Loucy (cell line): Measurements from ENCODE around the gene ZFPM1.

ENCODE experiments used
- H2AFZ ChIP-seq: fragments of 200-600 bp; sonication (generic); 2 replicates; pipeline ENCODE4 v1.6.0; 2016; ENCODE audit warnings: antibody characterized with exemption, mild to moderate bottlenecking, low read length, moderate library complexity
- H3F3A ChIP-seq: fragments of 200-600 bp; 2 replicates; pipeline ENCODE4 v1.6.0; 2016; ENCODE audit warnings: antibody characterized with exemption, low read depth, mild to moderate bottlenecking
- H3K27me3 ChIP-seq: fragments of 200-600 bp; sonication (generic); 2 replicates; pipeline ENCODE4 v1.6.1; 2014; ENCODE audit warnings: low read length, mild to moderate bottlenecking; ENCODE audit not compliant: insufficient read depth, poor library complexity, severe bottlenecking
- H3K36me3 ChIP-seq: fragments of 200-600 bp; sonication (generic); 2 replicates; pipeline ENCODE4 v1.6.1; 2016; ENCODE audit warnings: low read length; ENCODE audit not compliant: insufficient read depth
- H3K4me1 ChIP-seq: fragments of 200-600 bp; sonication (generic); 2 replicates; pipeline ENCODE4 v1.5.1; 2014; ENCODE audit warnings: low read length, mild to moderate bottlenecking; ENCODE audit not compliant: insufficient read depth, poor library complexity, severe bottlenecking
- H3K4me2 ChIP-seq: fragments of 200-600 bp; sonication (generic); 2 replicates; pipeline ENCODE4 v1.6.0; 2014; ENCODE audit warnings: antibody characterized with exemption, low read length, low read depth, mild to moderate bottlenecking; ENCODE audit not compliant: poor library complexity, severe bottlenecking
- H3K4me3 ChIP-seq: fragments of 200-600 bp; sonication (generic); 2 replicates; pipeline ENCODE4 v1.5.1; 2014; ENCODE audit warnings: low read length, mild to moderate bottlenecking, mixed read lengths; ENCODE audit not compliant: poor library complexity, severe bottlenecking
- H3K79me2 ChIP-seq: fragments of 200-600 bp; sonication (generic); 2 replicates; pipeline ENCODE4 v1.6.1; 2014; ENCODE audit warnings: low read length; ENCODE audit not compliant: insufficient read depth
- H3K9ac ChIP-seq: fragments of 200-600 bp; sonication (generic); 2 replicates; pipeline ENCODE4 v1.6.0; 2014; ENCODE audit warnings: mild to moderate bottlenecking, low read depth, low read length, moderate library complexity; ENCODE audit not compliant: poor library complexity, severe bottlenecking
- H3K9me2 ChIP-seq: fragments of 200-600 bp; sonication (generic); replicated peaks from 2 replicates; pipeline ENCODE4 v1.6.1; 2016; ENCODE audit warnings: low read depth, low read length, mixed read lengths
- H3K9me3 ChIP-seq: fragments of 200-600 bp; sonication (generic); 2 replicates; pipeline ENCODE4 v1.6.1; 2014; ENCODE audit warnings: mild to moderate bottlenecking, antibody characterized with exemption, low read length, low read depth; ENCODE audit not compliant: insufficient read depth
- H4K20me1 ChIP-seq: fragments of 200-600 bp; sonication (generic); 2 replicates; pipeline ENCODE4 v1.6.0; 2014; ENCODE audit warnings: antibody characterized with exemption, low read length, mild to moderate bottlenecking; ENCODE audit not compliant: insufficient read depth, poor library complexity, severe bottlenecking
- CTCF ChIP-seq: fragments of 200-600 bp; sonication (generic); conservative IDR thresholded peaks from 2 replicates; pipeline ENCODE4 v1.5.1; 2014; ENCODE audit warnings: mild to moderate bottlenecking, antibody characterized with exemption, low read length
- EZH2phosphoT487 ChIP-seq: fragments of 200-600 bp; IDR thresholded peaks from 2 replicates; pipeline ENCODE4 v1.6.1; 2018; ENCODE audit warnings: antibody characterized with exemption, mild to moderate bottlenecking, moderate library complexity, borderline replicate concordance

The ZFPM1 gene

GRCh38 chr16:88442383-88442726, 10.7 kb upstream of the ZFPM1 start:
- no peaks in the 10 kb centered on the region for H3K79me2 ChIP-seq
- no peaks in the 10 kb centered on the region for H3K4me1 ChIP-seq
- no peak overlapping the region for H3K4me2 ChIP-seq
- no peaks in the 10 kb centered on the region for H3K36me3 ChIP-seq
- H3K9me2 ChIP-seq: no peaks in the 10 kb centered on the region
- H3K9ac ChIP-seq: no peak overlapping the region
- H3K9me3 ChIP-seq: no peaks in the 10 kb centered on the region
- H3K27me3 ChIP-seq: no peaks in the 10 kb centered on the region
- no peak overlapping the region for H2AFZ ChIP-seq
- no peaks in the 10 kb centered on the region for H3F3A ChIP-seq
- H4K20me1 ChIP-seq: no peaks in the 10 kb centered on the region
- H3K4me3 ChIP-seq: no peak overlapping the region
- TF ChIP-seq CTCF (no peak), EZH2phosphoT487 (no peak)

- Histone ChIP-seq H3F3A (no peaks in the 10 kb centered on the region), H3K36me3 (no peaks in the 10 kb centered on the region), H3K4me1 (no peaks in the 10 kb centered on the region), H2AFZ (no peak overlapping the region), H3K9me3 (no peaks in the 10 kb centered on the region), H3K4me3 (no peak overlapping the region), H3K4me2 (no peak overlapping the region), H3K27me3 (no peaks in the 10 kb centered on the region), H3K9me2 (no peaks in the 10 kb centered on the region), H3K79me2 (no peaks in the 10 kb centered on the region), H4K20me1 (no peaks in the 10 kb centered on the region), H3K9ac (no peak overlapping the region)
- no peak for TF ChIP-seq EZH2phosphoT487
- peak; percentile 60 for TF ChIP-seq CTCF
Observed at GRCh38 chr16:88442727-88443576, 10.1 kb upstream of the ZFPM1 start.

- Histone ChIP-seq H3K79me2 (no peaks in the 10 kb centered on the region), H3K9ac (no peak overlapping the region), H3K4me3 (no peak overlapping the region), H3K9me3 (no peaks in the 10 kb centered on the region), H3K36me3 (no peaks in the 10 kb centered on the region), H3F3A (no peaks in the 10 kb centered on the region), H3K9me2 (no peaks in the 10 kb centered on the region), H3K27me3 (no peaks in the 10 kb centered on the region), H3K4me2 (no peak overlapping the region), H4K20me1 (no peaks in the 10 kb centered on the region), H3K4me1 (no peaks in the 10 kb centered on the region), H2AFZ (no peak overlapping the region)
- TF ChIP-seq EZH2phosphoT487 (no peak), CTCF (no peak)
Observed at GRCh38 chr16:88444826-88445582, 8.1 kb upstream of the ZFPM1 start.
